BE2C (cell line): ENCODE measurements around the gene HCN2.
"Not testable (repeated sequence)": the region's sequence is repeated elsewhere in the genome, so short reads cannot be mapped to it uniquely, and the experiment has no call there.

Experiments
- DNase-seq: peaks from one replicate; pipeline ENCODE4 v3.0.0-alpha.2; 2020
- H3K27me3 ChIP-seq: fragments of 250-450 bp; sonication (Bioruptor Pico); 2 replicates; pipeline ENCODE4 v1.5.1; 2020; ENCODE audit warnings: mild to moderate bottlenecking
- H3K36me3 ChIP-seq: fragments of 250-450 bp; sonication (Bioruptor Pico); 2 replicates; pipeline ENCODE4 v1.5.1; 2020; ENCODE audit warnings: mild to moderate bottlenecking
- H3K4me1 ChIP-seq: fragments of 250-450 bp; sonication (Bioruptor Pico); 2 replicates; pipeline ENCODE4 v1.5.1; 2020
- H3K4me3 ChIP-seq: 2 replicates; pipeline ENCODE4 v1.5.1; 2011; ENCODE audit warnings: low read depth, low read length
- H3K9me3 ChIP-seq: fragments of 250-450 bp; sonication (Bioruptor Pico); 2 replicates; pipeline ENCODE4 v1.5.1; 2020
- CTCF ChIP-seq: IDR thresholded peaks from 2 replicates; pipeline ENCODE4 v1.5.1; 2012; ENCODE audit warnings: mild to moderate bottlenecking, low read depth, low read length

The HCN2 gene

GRCh38 chr19:618674-619285, 29.1 kb downstream of the HCN2 start:
- H3K27me3 ChIP-seq = no peaks in the 10 kb centered on the region
- TF ChIP-seq CTCF = no peak
- H3K4me3 ChIP-seq = no peak overlapping the region
- H3K4me1 ChIP-seq = no peaks in the 10 kb centered on the region; the same call in none of the 2 replicates
- H3K36me3 ChIP-seq = peaks cover 61% of the 10 kb centered on the region
- no peak for DNase-seq
- H3K9me3 ChIP-seq = no peaks in the 10 kb centered on the region

- DNase-seq = no peak
- H3K9me3 ChIP-seq = no peaks in the 10 kb centered on the region
- TF ChIP-seq CTCF = no peak
- H3K36me3 ChIP-seq = peaks cover 63% of the 10 kb centered on the region
- H3K4me3 ChIP-seq = no peak overlapping the region
- H3K4me1 ChIP-seq = peaks cover 6% of the 10 kb centered on the region
- no peaks in the 10 kb centered on the region for H3K27me3 ChIP-seq
Measured at GRCh38 chr19:619286-620002, 29.8 kb downstream of the HCN2 start.

GRCh38 chr19:620166-620862, 30.6 kb downstream of the HCN2 start:
- no peaks in the 10 kb centered on the region for H3K27me3 ChIP-seq
- peaks cover 66% of the 10 kb centered on the region for H3K36me3 ChIP-seq
- DNase-seq = no peak
- no peak for TF ChIP-seq CTCF
- H3K4me3 ChIP-seq = no peak overlapping the region
- peaks cover 6% of the 10 kb centered on the region for H3K4me1 ChIP-seq
- H3K9me3 ChIP-seq = no peaks in the 10 kb centered on the region

GRCh38 chr19:621191-621590, 31.5 kb downstream of the HCN2 start:
- DNase-seq, H3K27me3 ChIP-seq: not testable (repeated sequence)
- peaks cover 70% of the 10 kb centered on the region for H3K36me3 ChIP-seq

GRCh38 chr19:621819-622218, 32.1 kb downstream of the HCN2 start:
- Histone ChIP-seq H3K4me3 (no peak overlapping the region), H3K27me3 (no peaks in the 10 kb centered on the region), H3K36me3 (peaks cover 70% of the 10 kb centered on the region), H3K9me3 (no peaks in the 10 kb centered on the region), H3K4me1 (peaks cover 6% of the 10 kb centered on the region)
- TF ChIP-seq CTCF = no peak
- DNase-seq = no peak

More at GRCh38 chr19:621191-621590, 31.5 kb downstream of the HCN2 start:
- not testable (repeated sequence) for H3K4me3 ChIP-seq, H3K4me1 ChIP-seq, H3K9me3 ChIP-seq

- Histone ChIP-seq H3K36me3 (peaks cover 73% of the 10 kb centered on the region), H3K4me1 (peaks cover 6% of the 10 kb centered on the region), H3K9me3 (no peaks in the 10 kb centered on the region), H3K27me3 (no peaks in the 10 kb centered on the region), H3K4me3 (no peak overlapping the region)
- no peak for DNase-seq
- TF ChIP-seq CTCF = no peak
Measured at GRCh38 chr19:622666-623065, 33.0 kb downstream of the HCN2 start.
